Measurements from ENCODE around the gene LEKR1.
"Not testable (repeated sequence)": the region's sequence is repeated elsewhere in the genome, so short reads cannot be mapped to it uniquely, and the experiment has no call there.

DNA sequence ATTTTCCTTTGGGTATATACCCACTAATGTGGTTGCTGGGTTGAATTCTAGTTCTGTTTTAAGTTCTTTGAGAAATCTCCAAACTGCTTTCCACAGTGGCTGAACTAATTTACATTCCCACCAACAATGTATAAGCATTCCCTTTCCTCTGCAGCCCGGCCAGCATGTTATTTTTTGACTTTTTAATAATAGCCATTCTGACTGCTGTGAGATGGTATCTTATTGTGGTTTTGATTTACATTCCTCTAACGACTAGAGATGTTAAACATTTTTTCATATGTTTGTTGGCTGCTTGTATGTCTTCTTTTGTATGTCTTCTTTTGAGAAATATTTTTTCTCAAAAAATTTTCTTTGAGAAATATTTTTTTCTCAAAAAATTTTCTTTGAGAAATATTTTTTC, 84.7 kb downstream of the LEKR1 start:
- TF ChIP-seq, protein P1, sequence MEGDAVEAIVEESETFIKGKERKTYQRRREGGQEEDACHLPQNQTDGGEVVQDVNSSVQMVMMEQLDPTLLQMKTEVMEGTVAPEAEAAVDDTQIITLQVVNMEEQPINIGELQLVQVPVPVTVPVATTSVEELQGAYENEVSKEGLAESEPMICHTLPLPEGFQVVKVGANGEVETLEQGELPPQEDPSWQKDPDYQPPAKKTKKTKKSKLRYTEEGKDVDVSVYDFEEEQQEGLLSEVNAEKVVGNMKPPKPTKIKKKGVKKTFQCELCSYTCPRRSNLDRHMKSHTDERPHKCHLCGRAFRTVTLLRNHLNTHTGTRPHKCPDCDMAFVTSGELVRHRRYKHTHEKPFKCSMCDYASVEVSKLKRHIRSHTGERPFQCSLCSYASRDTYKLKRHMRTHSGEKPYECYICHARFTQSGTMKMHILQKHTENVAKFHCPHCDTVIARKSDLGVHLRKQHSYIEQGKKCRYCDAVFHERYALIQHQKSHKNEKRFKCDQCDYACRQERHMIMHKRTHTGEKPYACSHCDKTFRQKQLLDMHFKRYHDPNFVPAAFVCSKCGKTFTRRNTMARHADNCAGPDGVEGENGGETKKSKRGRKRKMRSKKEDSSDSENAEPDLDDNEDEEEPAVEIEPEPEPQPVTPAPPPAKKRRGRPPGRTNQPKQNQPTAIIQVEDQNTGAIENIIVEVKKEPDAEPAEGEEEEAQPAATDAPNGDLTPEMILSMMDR (IDR thresholded peaks at IDR 0.05): not testable (repeated sequence)
- not testable (repeated sequence) for TF ChIP-seq POLR2A (IDR thresholded peaks at IDR 0.05)
